Mammary epithelial cell (primary cell): ENCODE data around the gene TAGLN.

ENCODE experiments used
- EZH2 ChIP-seq: IDR thresholded peaks from 2 replicates; pipeline ENCODE4 v1.6.1; 2012; ENCODE audit warnings: low read length, inconsistent platforms, borderline replicate concordance
- TF ChIP-seq, protein P1 (sequence below), 2 donors: IDR thresholded peaks in 1 of 2; conservative IDR thresholded peaks in 1 of 2; 2 replicates each; pipeline ENCODE4 v1.5.1; 2011 to 2012; ENCODE audit warnings: inconsistent platforms in 2 of 2, low read length in 2 of 2, mild to moderate bottlenecking in 2 of 2, control low read depth in 1 of 2, low read depth in 1 of 2; ENCODE audit not compliant: insufficient read depth in 1 of 2; ENCODE audit errors: extremely low read depth in 1 of 2

DNA sequence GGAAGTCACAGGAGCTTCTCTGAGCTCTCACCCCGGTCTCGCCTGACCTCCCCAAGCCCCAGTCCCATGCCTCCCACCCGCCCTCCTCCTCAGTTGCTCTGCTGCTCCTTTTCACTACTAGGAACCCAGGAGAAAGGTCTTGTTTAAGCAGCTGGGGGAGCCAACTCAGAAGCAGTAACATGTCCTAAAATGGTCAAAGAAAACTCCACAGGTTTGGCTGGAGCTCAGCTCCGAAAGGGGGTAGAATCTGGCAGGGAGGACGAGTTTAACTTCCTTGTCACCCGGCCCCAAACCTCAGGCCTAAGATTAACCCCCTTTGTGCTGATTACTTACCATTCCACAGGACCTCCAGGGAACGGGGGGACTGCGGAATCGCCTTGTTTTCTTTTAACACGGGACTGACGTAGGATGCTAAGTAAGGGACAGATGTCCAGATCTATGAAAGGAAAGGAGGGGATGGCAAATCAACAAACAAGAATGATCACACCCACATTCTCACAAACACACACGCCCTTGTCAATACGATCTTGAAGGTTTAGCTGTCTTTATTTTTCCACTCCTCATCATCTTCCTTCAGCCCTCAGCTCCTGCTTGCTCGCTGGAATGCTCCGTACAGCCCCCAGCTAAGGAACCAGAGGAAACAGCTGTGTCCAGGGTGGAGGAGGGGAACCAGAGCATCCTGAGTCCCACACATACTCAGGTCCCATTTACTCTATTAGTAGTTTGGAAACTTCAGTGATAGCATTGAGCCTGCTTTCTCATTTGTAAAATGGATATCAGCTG, 19.2 kb downstream of the TAGLN start:
- TF ChIP-seq, protein P1, sequence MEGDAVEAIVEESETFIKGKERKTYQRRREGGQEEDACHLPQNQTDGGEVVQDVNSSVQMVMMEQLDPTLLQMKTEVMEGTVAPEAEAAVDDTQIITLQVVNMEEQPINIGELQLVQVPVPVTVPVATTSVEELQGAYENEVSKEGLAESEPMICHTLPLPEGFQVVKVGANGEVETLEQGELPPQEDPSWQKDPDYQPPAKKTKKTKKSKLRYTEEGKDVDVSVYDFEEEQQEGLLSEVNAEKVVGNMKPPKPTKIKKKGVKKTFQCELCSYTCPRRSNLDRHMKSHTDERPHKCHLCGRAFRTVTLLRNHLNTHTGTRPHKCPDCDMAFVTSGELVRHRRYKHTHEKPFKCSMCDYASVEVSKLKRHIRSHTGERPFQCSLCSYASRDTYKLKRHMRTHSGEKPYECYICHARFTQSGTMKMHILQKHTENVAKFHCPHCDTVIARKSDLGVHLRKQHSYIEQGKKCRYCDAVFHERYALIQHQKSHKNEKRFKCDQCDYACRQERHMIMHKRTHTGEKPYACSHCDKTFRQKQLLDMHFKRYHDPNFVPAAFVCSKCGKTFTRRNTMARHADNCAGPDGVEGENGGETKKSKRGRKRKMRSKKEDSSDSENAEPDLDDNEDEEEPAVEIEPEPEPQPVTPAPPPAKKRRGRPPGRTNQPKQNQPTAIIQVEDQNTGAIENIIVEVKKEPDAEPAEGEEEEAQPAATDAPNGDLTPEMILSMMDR (conservative IDR thresholded peaks at IDR 0.05 in 1 of 2, IDR thresholded peaks at IDR 0.05 in 1 of 2; ENCODE audit: extremely low read depth in 1 of 2, insufficient read depth in 1 of 2, low read depth in 1 of 2, low read length in 2 of 2) = no peak
- TF ChIP-seq EZH2 = no peak
